ENCODE data around the gene ABHD11. TPM values are rescaled to one million over a fixed set of nuclear protein-coding genes. Genes with fewer than 3 reads are reported as not detected.

The ABHD11 gene
- polyA plus RNA-seq, 2 donors: 22.6 to 28.3 TPM

- H3K27ac ChIP-seq (ENCODE audit: low read depth in 2 of 2, low read length in 1 of 2): peak overlapping the region in 1 of 2 donors; percentile 63
- peaks cover 0 to 13% of the 10 kb centered on the region in 2 donors for H3K36me3 ChIP-seq (ENCODE audit: control insufficient read depth in 2 of 2, insufficient read depth in 2 of 2, low read length in 1 of 2)
- no peak overlapping the region for H3K4me3 ChIP-seq (ENCODE audit: low read depth in 1 of 2, low read length in 2 of 2)
- H3K9me3 ChIP-seq (ENCODE audit: control insufficient read depth in 2 of 2, insufficient read depth in 1 of 2, low read depth in 1 of 2, low read length in 1 of 2): no peaks in the 10 kb centered on the region
- peaks cover 8 to 23% of the 10 kb centered on the region in 2 donors for H3K4me1 ChIP-seq (ENCODE audit: control insufficient read depth in 2 of 2, insufficient read depth in 2 of 2, low read length in 1 of 2)
- 30 to 33% methylated on average over 45 of the region's 45 CpGs for WGBS, 2 donors
- no peaks in the 10 kb centered on the region for H3K27me3 ChIP-seq (ENCODE audit: control insufficient read depth in 1 of 2, insufficient read depth in 2 of 2, low read length in 2 of 2)
These were observed 34.6 kb downstream of the ABHD11 start for GRCh38 chr7:73703757-73704639.

DNA sequence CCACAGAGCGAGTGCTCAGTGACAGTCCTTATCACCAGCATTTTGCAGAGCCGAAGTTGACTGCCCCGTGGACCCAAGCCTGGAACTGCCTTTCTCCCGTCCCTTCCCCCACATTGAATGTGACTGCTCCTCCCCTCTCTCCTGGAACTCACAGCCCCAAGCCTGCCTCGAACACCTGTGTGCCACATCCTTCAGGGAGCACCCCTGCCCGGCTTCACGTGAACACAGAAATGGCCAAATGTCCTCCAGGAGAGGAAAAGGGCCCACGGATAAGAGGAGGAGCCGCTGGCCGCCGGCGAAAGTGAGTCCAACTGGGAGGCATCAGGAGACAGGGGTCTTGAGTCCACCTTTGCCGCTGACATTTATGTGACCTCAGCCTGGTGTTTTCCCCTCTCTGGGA is 35.4 kb downstream of the ABHD11 start:
- peaks cover 4 to 16% of the 10 kb centered on the region in 2 donors for H3K36me3 ChIP-seq (ENCODE audit: control insufficient read depth in 2 of 2, insufficient read depth in 2 of 2, low read length in 1 of 2)
- H3K27ac ChIP-seq (ENCODE audit: low read depth in 2 of 2, low read length in 1 of 2): no peak overlapping the region
- 72 to 76% methylated on average over 13 of the region's 13 CpGs for WGBS, 2 donors
- H3K27me3 ChIP-seq (ENCODE audit: control insufficient read depth in 1 of 2, insufficient read depth in 2 of 2, low read length in 2 of 2): no peaks in the 10 kb centered on the region
- H3K4me1 ChIP-seq (ENCODE audit: control insufficient read depth in 2 of 2, insufficient read depth in 2 of 2, low read length in 1 of 2): peaks cover 8 to 23% of the 10 kb centered on the region in 2 donors
- H3K9me3 ChIP-seq (ENCODE audit: control insufficient read depth in 2 of 2, insufficient read depth in 1 of 2, low read depth in 1 of 2, low read length in 1 of 2): no peaks in the 10 kb centered on the region
- no peak overlapping the region for H3K4me3 ChIP-seq (ENCODE audit: low read depth in 1 of 2, low read length in 2 of 2)

DNA sequence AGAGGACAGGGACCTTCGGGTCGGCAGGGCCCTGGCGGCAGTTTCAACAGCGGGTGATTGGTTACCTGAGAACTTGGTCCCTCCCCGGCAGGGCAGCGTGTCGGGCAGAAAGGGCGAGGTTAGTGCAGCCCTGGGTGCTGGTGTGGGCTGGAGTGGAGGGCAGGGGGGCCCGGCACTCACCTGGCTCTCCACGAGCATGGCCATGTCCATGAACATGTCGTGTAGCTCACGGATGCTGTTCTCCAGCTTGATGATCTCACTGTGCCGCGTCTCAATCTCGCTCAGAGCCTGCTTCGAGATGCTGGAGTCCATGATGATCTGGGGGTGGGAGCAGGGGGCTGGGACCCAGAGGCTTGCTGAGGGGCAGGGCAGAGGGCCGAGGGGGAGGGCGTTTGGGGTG is 35.9 kb downstream of the ABHD11 start:
- Histone ChIP-seq H3K27ac (ENCODE audit: low read depth in 2 of 2, low read length in 1 of 2) (no peak overlapping the region), H3K9me3 (ENCODE audit: control insufficient read depth in 2 of 2, insufficient read depth in 1 of 2, low read depth in 1 of 2, low read length in 1 of 2) (no peaks in the 10 kb centered on the region), H3K36me3 (ENCODE audit: control insufficient read depth in 2 of 2, insufficient read depth in 2 of 2, low read length in 1 of 2) (peaks cover 4 to 18% of the 10 kb centered on the region in 2 donors), H3K27me3 (ENCODE audit: control insufficient read depth in 1 of 2, insufficient read depth in 2 of 2, low read length in 2 of 2) (no peaks in the 10 kb centered on the region), H3K4me3 (ENCODE audit: low read depth in 1 of 2, low read length in 2 of 2) (no peak overlapping the region), H3K4me1 (ENCODE audit: control insufficient read depth in 2 of 2, insufficient read depth in 2 of 2, low read length in 1 of 2) (peaks cover 8 to 23% of the 10 kb centered on the region in 2 donors)
- WGBS, 2 donors: 91 to 93% methylated on average over 18 of the region's 18 CpGs

DNA sequence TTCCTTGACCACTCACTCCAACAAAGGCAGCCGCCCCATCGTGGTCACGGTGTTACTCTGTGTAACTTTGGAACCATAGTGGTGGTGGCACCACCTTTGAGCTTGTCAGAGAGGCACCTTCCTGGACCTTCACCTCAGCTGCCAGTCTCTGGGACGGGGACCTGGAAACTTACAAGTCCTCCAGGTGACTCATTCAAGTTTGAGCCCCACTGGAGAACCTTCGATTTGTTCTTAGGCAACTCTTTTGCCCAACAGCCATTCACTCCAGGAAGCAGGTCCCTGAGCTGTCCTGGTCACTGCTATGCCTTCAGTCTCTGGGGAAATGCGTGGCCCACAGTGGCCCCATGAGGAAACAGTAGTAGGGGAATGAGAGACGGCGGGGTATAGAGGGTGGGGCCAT is 36.4 kb downstream of the ABHD11 start:
- WGBS, 2 donors: 80 to 82% methylated on average over 8 of the region's 8 CpGs
- Histone ChIP-seq H3K36me3 (ENCODE audit: control insufficient read depth in 2 of 2, insufficient read depth in 2 of 2, low read length in 1 of 2) (peaks cover 9 to 22% of the 10 kb centered on the region in 2 donors), H3K4me1 (ENCODE audit: control insufficient read depth in 2 of 2, insufficient read depth in 2 of 2, low read length in 1 of 2) (peaks cover 8 to 22% of the 10 kb centered on the region in 2 donors), H3K4me3 (ENCODE audit: low read depth in 1 of 2, low read length in 2 of 2) (no peak overlapping the region), H3K27ac (ENCODE audit: low read depth in 2 of 2, low read length in 1 of 2) (no peak overlapping the region), H3K9me3 (ENCODE audit: control insufficient read depth in 2 of 2, insufficient read depth in 1 of 2, low read depth in 1 of 2, low read length in 1 of 2) (no peaks in the 10 kb centered on the region), H3K27me3 (ENCODE audit: control insufficient read depth in 1 of 2, insufficient read depth in 2 of 2, low read length in 2 of 2) (no peaks in the 10 kb centered on the region)

DNA sequence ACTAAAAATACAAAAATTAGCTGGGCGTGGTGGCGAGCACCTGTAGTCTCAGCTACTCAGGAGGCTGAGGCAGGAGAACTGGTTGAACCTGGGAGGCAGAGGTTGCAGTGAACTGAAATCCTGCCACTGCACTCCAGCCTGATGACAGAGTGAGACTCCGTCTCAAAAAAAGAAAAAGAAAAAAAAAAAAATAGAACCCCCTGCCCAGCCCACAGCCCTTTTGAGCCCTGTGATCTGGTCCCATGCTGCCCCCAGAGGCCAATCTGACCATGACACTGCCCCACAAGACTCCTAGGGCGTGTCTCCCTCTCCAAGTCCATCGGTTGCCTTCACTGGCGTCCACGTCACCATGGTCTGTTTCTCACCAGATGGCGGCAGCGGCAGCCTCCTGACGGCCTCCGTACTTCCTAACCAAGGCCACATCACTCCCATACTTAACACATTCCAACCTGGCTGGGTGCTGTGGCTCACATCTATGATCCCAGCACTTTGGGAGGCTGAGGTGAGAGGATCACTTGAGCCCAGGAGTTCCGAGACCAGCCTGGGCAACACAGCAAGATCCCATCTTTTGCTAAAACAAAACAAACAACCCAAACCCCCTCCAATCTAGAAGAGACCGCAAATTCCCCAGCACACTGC is 37.1 kb downstream of the ABHD11 start:
- H3K4me3 ChIP-seq (ENCODE audit: low read depth in 1 of 2, low read length in 2 of 2): no peak overlapping the region
- H3K27me3 ChIP-seq (ENCODE audit: control insufficient read depth in 1 of 2, insufficient read depth in 2 of 2, low read length in 2 of 2): no peaks in the 10 kb centered on the region
- 78 to 81% methylated on average over 13 of the region's 13 CpGs for WGBS, 2 donors
- H3K9me3 ChIP-seq (ENCODE audit: control insufficient read depth in 2 of 2, insufficient read depth in 1 of 2, low read depth in 1 of 2, low read length in 1 of 2): no peaks in the 10 kb centered on the region
- peaks cover 8 to 16% of the 10 kb centered on the region in 2 donors for H3K4me1 ChIP-seq (ENCODE audit: control insufficient read depth in 2 of 2, insufficient read depth in 2 of 2, low read length in 1 of 2)
- H3K27ac ChIP-seq (ENCODE audit: low read depth in 2 of 2, low read length in 1 of 2): no peak overlapping the region
- peaks cover 12 to 28% of the 10 kb centered on the region in 2 donors for H3K36me3 ChIP-seq (ENCODE audit: control insufficient read depth in 2 of 2, insufficient read depth in 2 of 2, low read length in 1 of 2)

GRCh38 chr7:73700581-73701134 is 37.9 kb downstream of the ABHD11 start:
- no peaks in the 10 kb centered on the region for H3K9me3 ChIP-seq (ENCODE audit: control insufficient read depth in 2 of 2, insufficient read depth in 1 of 2, low read depth in 1 of 2, low read length in 1 of 2)
- WGBS, 2 donors: 86 to 89% methylated on average over 15 of the region's 15 CpGs
- peaks cover 12 to 33% of the 10 kb centered on the region in 2 donors for H3K36me3 ChIP-seq (ENCODE audit: control insufficient read depth in 2 of 2, insufficient read depth in 2 of 2, low read length in 1 of 2)
- H3K27me3 ChIP-seq (ENCODE audit: control insufficient read depth in 1 of 2, insufficient read depth in 2 of 2, low read length in 2 of 2): no peaks in the 10 kb centered on the region
- H3K27ac ChIP-seq (ENCODE audit: low read depth in 2 of 2, low read length in 1 of 2): no peak overlapping the region
- no peak overlapping the region for H3K4me3 ChIP-seq (ENCODE audit: low read depth in 1 of 2, low read length in 2 of 2)
- peaks cover 8 to 14% of the 10 kb centered on the region in 2 donors for H3K4me1 ChIP-seq (ENCODE audit: control insufficient read depth in 2 of 2, insufficient read depth in 2 of 2, low read length in 1 of 2)

DNA sequence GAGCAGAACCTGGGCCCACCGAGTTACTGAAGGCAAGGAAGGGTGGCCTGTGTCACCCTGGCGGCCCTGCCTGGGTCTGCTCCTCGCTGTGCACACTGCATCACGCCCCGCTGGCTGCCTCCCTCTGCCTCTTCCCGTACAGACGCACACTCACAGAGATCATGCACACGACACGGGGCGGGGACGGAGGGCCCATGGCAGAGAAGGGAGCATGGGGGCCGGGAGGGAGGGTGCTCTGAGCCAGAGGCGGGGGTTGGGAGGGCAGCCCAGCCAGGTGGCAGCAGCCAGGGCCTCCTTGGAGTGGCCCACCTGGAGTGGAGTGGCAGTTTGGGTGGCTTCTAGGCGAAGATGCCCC is 38.6 kb downstream of the ABHD11 start:
- WGBS, 2 donors: 80 to 82% methylated on average over 13 to 14 of the region's 14 CpGs
- Histone ChIP-seq H3K27ac (ENCODE audit: low read depth in 2 of 2, low read length in 1 of 2) (no peak overlapping the region), H3K4me1 (ENCODE audit: control insufficient read depth in 2 of 2, insufficient read depth in 2 of 2, low read length in 1 of 2) (peaks cover 8 to 10% of the 10 kb centered on the region in 2 donors), H3K4me3 (ENCODE audit: low read depth in 1 of 2, low read length in 2 of 2) (no peak overlapping the region), H3K27me3 (ENCODE audit: control insufficient read depth in 1 of 2, insufficient read depth in 2 of 2, low read length in 2 of 2) (no peaks in the 10 kb centered on the region), H3K36me3 (ENCODE audit: control insufficient read depth in 2 of 2, insufficient read depth in 2 of 2, low read length in 1 of 2) (peaks cover 12 to 36% of the 10 kb centered on the region in 2 donors), H3K9me3 (ENCODE audit: control insufficient read depth in 2 of 2, insufficient read depth in 1 of 2, low read depth in 1 of 2, low read length in 1 of 2) (no peaks in the 10 kb centered on the region)

DNA sequence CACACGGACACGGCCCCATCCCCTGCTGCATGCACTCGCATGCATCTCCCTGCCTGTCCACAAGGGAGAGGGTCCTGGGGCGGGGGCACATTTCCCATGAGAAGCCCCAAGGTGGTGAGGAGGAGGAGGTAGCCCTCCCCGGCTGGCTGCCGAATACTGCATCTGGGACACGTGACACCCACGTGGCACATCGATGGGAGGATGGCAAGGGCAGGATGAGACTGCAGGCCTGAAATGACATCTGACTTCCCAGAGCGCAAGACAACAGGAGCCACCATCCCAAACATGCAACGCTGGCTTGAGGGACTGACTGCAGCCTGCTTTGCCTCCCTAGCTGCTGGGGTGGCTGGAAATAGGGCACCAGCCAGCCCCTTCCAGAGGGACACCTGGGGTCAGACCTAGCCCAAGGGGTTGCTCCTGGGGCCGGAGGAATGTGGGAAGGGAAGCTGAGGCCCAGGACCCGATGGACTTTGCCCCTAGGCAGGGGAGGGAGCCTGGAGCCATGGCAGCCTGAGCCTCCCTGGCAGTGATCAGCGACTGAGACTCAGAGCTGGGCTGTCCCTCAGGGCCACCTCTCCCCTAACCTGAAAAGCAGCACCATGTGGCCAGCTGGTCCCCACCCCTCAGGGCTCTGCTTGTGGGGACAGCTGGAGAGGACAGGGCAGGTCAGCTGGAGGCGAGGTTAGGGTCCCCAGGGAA is 39.1 kb downstream of the ABHD11 start:
- Histone ChIP-seq H3K27me3 (ENCODE audit: control insufficient read depth in 1 of 2, insufficient read depth in 2 of 2, low read length in 2 of 2) (no peaks in the 10 kb centered on the region), H3K36me3 (ENCODE audit: control insufficient read depth in 2 of 2, insufficient read depth in 2 of 2, low read length in 1 of 2) (peaks cover 15 to 39% of the 10 kb centered on the region in 2 donors), H3K4me1 (ENCODE audit: control insufficient read depth in 2 of 2, insufficient read depth in 2 of 2, low read length in 1 of 2) (peaks cover 5 to 6% of the 10 kb centered on the region in 2 donors), H3K27ac (ENCODE audit: low read depth in 2 of 2, low read length in 1 of 2) (no peak overlapping the region), H3K9me3 (ENCODE audit: control insufficient read depth in 2 of 2, insufficient read depth in 1 of 2, low read depth in 1 of 2, low read length in 1 of 2) (no peaks in the 10 kb centered on the region), H3K4me3 (ENCODE audit: low read depth in 1 of 2, low read length in 2 of 2) (no peak overlapping the region)
- 75 to 78% methylated on average over 15 of the region's 15 CpGs for WGBS, 2 donors

- Histone ChIP-seq H3K27me3 (ENCODE audit: control insufficient read depth in 1 of 2, insufficient read depth in 2 of 2, low read length in 2 of 2) (no peaks in the 10 kb centered on the region), H3K4me3 (ENCODE audit: low read depth in 1 of 2, low read length in 2 of 2) (no peak overlapping the region), H3K36me3 (ENCODE audit: control insufficient read depth in 2 of 2, insufficient read depth in 2 of 2, low read length in 1 of 2) (peaks cover 25 to 49% of the 10 kb centered on the region in 2 donors), H3K4me1 (ENCODE audit: control insufficient read depth in 2 of 2, insufficient read depth in 2 of 2, low read length in 1 of 2) (peaks cover 0 to 2% of the 10 kb centered on the region in 2 donors), H3K9me3 (ENCODE audit: control insufficient read depth in 2 of 2, insufficient read depth in 1 of 2, low read depth in 1 of 2, low read length in 1 of 2) (peaks cover 0 to 2% of the 10 kb centered on the region in 2 donors), H3K27ac (ENCODE audit: low read depth in 2 of 2, low read length in 1 of 2) (no peak overlapping the region)
- WGBS, 2 donors: 85 to 89% methylated on average over 7 of the region's 7 CpGs
These were observed 40.2 kb downstream of the ABHD11 start for GRCh38 chr7:73698410-73698809.

All from esophagus (tissue), 2 donors.